Measurements from ENCODE around the gene SLC10A2. TPM values are rescaled to one million over a fixed set of nuclear protein-coding genes. Genes with fewer than 3 reads are reported as not detected.

Gene SLC10A2
- total RNA-seq, 1 donor: not detected

DNA sequence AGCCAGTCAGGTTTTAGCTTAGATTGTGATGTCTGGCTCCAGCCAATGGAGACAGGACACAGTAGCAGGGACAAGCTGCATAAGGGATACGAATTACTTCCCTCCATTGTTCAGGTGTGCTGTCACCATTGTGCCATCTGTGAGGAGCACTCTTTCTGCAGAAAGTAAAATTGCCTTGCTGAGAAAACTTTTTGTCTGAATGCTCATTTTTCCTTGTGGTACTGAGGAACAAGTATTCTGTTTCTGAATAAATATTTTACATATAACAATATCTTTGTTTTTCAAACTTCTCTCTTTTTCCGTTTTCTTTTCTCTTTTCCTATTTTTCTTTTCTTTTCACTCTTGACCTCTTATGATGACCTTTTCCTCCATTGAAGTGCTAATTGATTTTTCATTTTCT is 10.2 kb downstream of the SLC10A2 start:
- H3K4me3 ChIP-seq (ENCODE audit: insufficient read depth, low read length): no peak overlapping the region
- no peaks in the 10 kb centered on the region for H3K79me2 ChIP-seq (ENCODE audit: insufficient read depth, low read length)
- no peaks in the 10 kb centered on the region for H4K20me1 ChIP-seq (ENCODE audit: insufficient read depth, low read length)
- H3K27me3 ChIP-seq (ENCODE audit: insufficient read depth, low read length): no peaks in the 10 kb centered on the region
- TF ChIP-seq, protein P1, sequence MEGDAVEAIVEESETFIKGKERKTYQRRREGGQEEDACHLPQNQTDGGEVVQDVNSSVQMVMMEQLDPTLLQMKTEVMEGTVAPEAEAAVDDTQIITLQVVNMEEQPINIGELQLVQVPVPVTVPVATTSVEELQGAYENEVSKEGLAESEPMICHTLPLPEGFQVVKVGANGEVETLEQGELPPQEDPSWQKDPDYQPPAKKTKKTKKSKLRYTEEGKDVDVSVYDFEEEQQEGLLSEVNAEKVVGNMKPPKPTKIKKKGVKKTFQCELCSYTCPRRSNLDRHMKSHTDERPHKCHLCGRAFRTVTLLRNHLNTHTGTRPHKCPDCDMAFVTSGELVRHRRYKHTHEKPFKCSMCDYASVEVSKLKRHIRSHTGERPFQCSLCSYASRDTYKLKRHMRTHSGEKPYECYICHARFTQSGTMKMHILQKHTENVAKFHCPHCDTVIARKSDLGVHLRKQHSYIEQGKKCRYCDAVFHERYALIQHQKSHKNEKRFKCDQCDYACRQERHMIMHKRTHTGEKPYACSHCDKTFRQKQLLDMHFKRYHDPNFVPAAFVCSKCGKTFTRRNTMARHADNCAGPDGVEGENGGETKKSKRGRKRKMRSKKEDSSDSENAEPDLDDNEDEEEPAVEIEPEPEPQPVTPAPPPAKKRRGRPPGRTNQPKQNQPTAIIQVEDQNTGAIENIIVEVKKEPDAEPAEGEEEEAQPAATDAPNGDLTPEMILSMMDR (IDR thresholded peaks at IDR 0.05; ENCODE audit: extremely low read depth, low read depth, low read length): no peak
- no peak overlapping the region for H3K27ac ChIP-seq (ENCODE audit: low read depth, low read length)
- H2AFZ ChIP-seq (ENCODE audit: low read length): no peak overlapping the region
- H3K4me2 ChIP-seq (ENCODE audit: insufficient read depth, low read length): no peak overlapping the region
- no peak for DNase-seq (ENCODE audit: insufficient read length, low spot score, missing footprints)
- peaks cover 5% of the 10 kb centered on the region for H3K9me3 ChIP-seq (ENCODE audit: low read depth, low read length)
- no peaks in the 10 kb centered on the region for H3K36me3 ChIP-seq (ENCODE audit: insufficient read depth, low read length)
- H3K4me1 ChIP-seq (ENCODE audit: insufficient read depth, low read length): no peaks in the 10 kb centered on the region

DNA sequence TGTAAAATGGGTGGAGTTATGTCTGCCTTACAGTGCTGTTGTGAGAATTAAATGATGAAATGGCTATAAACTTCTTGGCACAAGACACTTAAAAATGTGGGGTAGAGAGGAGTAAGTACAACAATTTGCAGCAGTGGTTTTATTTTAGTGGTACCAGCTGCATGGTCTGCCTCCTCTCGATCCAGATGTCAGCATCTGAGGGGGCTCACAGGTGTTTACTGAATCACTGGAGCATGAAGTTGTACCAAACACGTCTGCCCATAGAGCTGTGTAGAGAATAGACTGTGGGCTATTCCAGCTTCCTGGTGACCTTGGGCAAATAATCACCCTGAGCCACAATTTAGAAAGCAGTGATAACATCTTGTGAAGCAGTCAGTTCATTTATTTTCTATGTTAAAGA is 11.1 kb downstream of the SLC10A2 start:
- DNase-seq (ENCODE audit: insufficient read length, low spot score, missing footprints): no peak
- H3K4me2 ChIP-seq (ENCODE audit: insufficient read depth, low read length): no peak overlapping the region
- H3K9me3 ChIP-seq (ENCODE audit: low read depth, low read length): peaks cover 5% of the 10 kb centered on the region
- H3K27ac ChIP-seq (ENCODE audit: low read depth, low read length): no peak overlapping the region
- TF ChIP-seq, protein P1 (IDR thresholded peaks at IDR 0.05; ENCODE audit: extremely low read depth, low read depth, low read length): no peak
- H3K27me3 ChIP-seq (ENCODE audit: insufficient read depth, low read length): no peaks in the 10 kb centered on the region
- H3K36me3 ChIP-seq (ENCODE audit: insufficient read depth, low read length): no peaks in the 10 kb centered on the region
- no peaks in the 10 kb centered on the region for H3K79me2 ChIP-seq (ENCODE audit: insufficient read depth, low read length)
- no peaks in the 10 kb centered on the region for H3K4me1 ChIP-seq (ENCODE audit: insufficient read depth, low read length)
- H3K4me3 ChIP-seq (ENCODE audit: insufficient read depth, low read length): no peak overlapping the region
- H2AFZ ChIP-seq (ENCODE audit: low read length): no peak overlapping the region
- H4K20me1 ChIP-seq (ENCODE audit: insufficient read depth, low read length): no peaks in the 10 kb centered on the region

DNA sequence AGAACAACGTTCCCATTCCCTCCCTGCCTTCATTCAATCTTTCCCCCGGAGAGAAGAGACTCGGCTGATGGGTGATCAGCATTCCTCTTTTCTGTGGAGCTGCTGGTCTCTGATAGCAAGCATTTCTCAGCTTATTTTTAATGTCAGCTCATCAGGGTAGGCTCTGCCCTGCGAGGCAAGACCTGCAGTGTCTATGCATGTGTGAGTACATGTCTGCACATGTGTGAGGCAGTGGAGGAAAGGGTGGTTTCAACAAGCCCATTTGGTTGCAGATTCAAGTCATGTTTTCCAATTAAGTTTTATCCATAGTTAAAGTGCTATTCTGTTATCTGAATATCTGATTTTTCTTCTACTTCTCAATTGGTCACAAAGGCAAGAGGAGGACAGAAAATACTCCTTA is 19.5 kb downstream of the SLC10A2 start:
- H3K4me2 ChIP-seq (ENCODE audit: insufficient read depth, low read length): no peak overlapping the region
- TF ChIP-seq, protein P1 (IDR thresholded peaks at IDR 0.05; ENCODE audit: extremely low read depth, low read depth, low read length): no peak
- H3K36me3 ChIP-seq (ENCODE audit: insufficient read depth, low read length): no peaks in the 10 kb centered on the region
- H4K20me1 ChIP-seq (ENCODE audit: insufficient read depth, low read length): no peaks in the 10 kb centered on the region
- no peaks in the 10 kb centered on the region for H3K27me3 ChIP-seq (ENCODE audit: insufficient read depth, low read length)
- no peak overlapping the region for H3K4me3 ChIP-seq (ENCODE audit: insufficient read depth, low read length)
- no peaks in the 10 kb centered on the region for H3K79me2 ChIP-seq (ENCODE audit: insufficient read depth, low read length)
- H3K9me3 ChIP-seq (ENCODE audit: low read depth, low read length): peaks cover 5% of the 10 kb centered on the region
- H2AFZ ChIP-seq (ENCODE audit: low read length): no peak overlapping the region
- no peak for DNase-seq (ENCODE audit: insufficient read length, low spot score, missing footprints)
- no peaks in the 10 kb centered on the region for H3K4me1 ChIP-seq (ENCODE audit: insufficient read depth, low read length)
- no peak overlapping the region for H3K27ac ChIP-seq (ENCODE audit: low read depth, low read length)

DNA sequence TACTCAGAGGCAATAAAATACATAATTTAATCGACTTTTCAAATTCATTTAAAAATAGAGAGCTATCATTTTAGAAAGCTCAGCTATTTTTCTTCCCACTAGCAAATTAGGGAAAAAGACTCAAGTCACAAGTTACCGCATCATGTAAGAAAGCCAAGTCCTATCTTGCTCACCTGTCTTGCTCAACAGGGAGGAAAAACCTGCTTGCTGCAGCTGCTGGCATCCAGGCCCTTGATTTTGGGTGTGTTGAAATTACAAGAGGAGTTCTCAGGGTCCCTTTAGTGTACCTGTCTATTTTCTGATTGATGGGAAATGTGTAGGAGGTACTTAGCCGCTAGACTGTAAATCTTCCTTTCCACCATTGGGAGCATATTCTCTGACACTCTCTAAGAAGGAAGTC is 22.2 kb downstream of the SLC10A2 start:
- Histone ChIP-seq H3K4me2 (ENCODE audit: insufficient read depth, low read length) (no peak overlapping the region), H3K36me3 (ENCODE audit: insufficient read depth, low read length) (no peaks in the 10 kb centered on the region), H3K4me1 (ENCODE audit: insufficient read depth, low read length) (no peaks in the 10 kb centered on the region), H3K27ac (ENCODE audit: low read depth, low read length) (no peak overlapping the region), H3K27me3 (ENCODE audit: insufficient read depth, low read length) (no peaks in the 10 kb centered on the region), H3K9me3 (ENCODE audit: low read depth, low read length) (peaks cover 5% of the 10 kb centered on the region), H2AFZ (ENCODE audit: low read length) (no peak overlapping the region), H4K20me1 (ENCODE audit: insufficient read depth, low read length) (no peaks in the 10 kb centered on the region), H3K79me2 (ENCODE audit: insufficient read depth, low read length) (no peaks in the 10 kb centered on the region), H3K4me3 (ENCODE audit: insufficient read depth, low read length) (no peak overlapping the region)
- TF ChIP-seq, protein P1 (IDR thresholded peaks at IDR 0.05; ENCODE audit: extremely low read depth, low read depth, low read length): no peak
- no peak for DNase-seq (ENCODE audit: insufficient read length, low spot score, missing footprints)

Data from osteoblast (primary cell).